Loucy (cell line): ENCODE measurements around the gene ZNF410.
"Not testable (repeated sequence)": the region's sequence is repeated elsewhere in the genome, so short reads cannot be mapped to it uniquely, and the experiment has no call there.

Experiments used
- H2AFZ ChIP-seq: fragments of 200-600 bp; sonication (generic); 2 replicates; pipeline ENCODE4 v1.6.0; 2016; ENCODE audit warnings: antibody characterized with exemption, mild to moderate bottlenecking, low read length, moderate library complexity
- H3F3A ChIP-seq: fragments of 200-600 bp; 2 replicates; pipeline ENCODE4 v1.6.0; 2016; ENCODE audit warnings: antibody characterized with exemption, low read depth, mild to moderate bottlenecking
- H3K27me3 ChIP-seq: fragments of 200-600 bp; sonication (generic); 2 replicates; pipeline ENCODE4 v1.6.1; 2014; ENCODE audit warnings: low read length, mild to moderate bottlenecking; ENCODE audit not compliant: insufficient read depth, poor library complexity, severe bottlenecking
- H3K36me3 ChIP-seq: fragments of 200-600 bp; sonication (generic); 2 replicates; pipeline ENCODE4 v1.6.1; 2016; ENCODE audit warnings: low read length; ENCODE audit not compliant: insufficient read depth
- H3K4me1 ChIP-seq: fragments of 200-600 bp; sonication (generic); 2 replicates; pipeline ENCODE4 v1.5.1; 2014; ENCODE audit warnings: low read length, mild to moderate bottlenecking; ENCODE audit not compliant: insufficient read depth, poor library complexity, severe bottlenecking
- H3K4me2 ChIP-seq: fragments of 200-600 bp; sonication (generic); 2 replicates; pipeline ENCODE4 v1.6.0; 2014; ENCODE audit warnings: antibody characterized with exemption, low read length, low read depth, mild to moderate bottlenecking; ENCODE audit not compliant: poor library complexity, severe bottlenecking
- H3K4me3 ChIP-seq: fragments of 200-600 bp; sonication (generic); 2 replicates; pipeline ENCODE4 v1.5.1; 2014; ENCODE audit warnings: low read length, mild to moderate bottlenecking, mixed read lengths; ENCODE audit not compliant: poor library complexity, severe bottlenecking
- H3K79me2 ChIP-seq: fragments of 200-600 bp; sonication (generic); 2 replicates; pipeline ENCODE4 v1.6.1; 2014; ENCODE audit warnings: low read length; ENCODE audit not compliant: insufficient read depth
- H3K9ac ChIP-seq: fragments of 200-600 bp; sonication (generic); 2 replicates; pipeline ENCODE4 v1.6.0; 2014; ENCODE audit warnings: mild to moderate bottlenecking, low read depth, low read length, moderate library complexity; ENCODE audit not compliant: poor library complexity, severe bottlenecking
- H3K9me2 ChIP-seq: fragments of 200-600 bp; sonication (generic); replicated peaks from 2 replicates; pipeline ENCODE4 v1.6.1; 2016; ENCODE audit warnings: low read depth, low read length, mixed read lengths
- H3K9me3 ChIP-seq: fragments of 200-600 bp; sonication (generic); 2 replicates; pipeline ENCODE4 v1.6.1; 2014; ENCODE audit warnings: mild to moderate bottlenecking, antibody characterized with exemption, low read length, low read depth; ENCODE audit not compliant: insufficient read depth
- H4K20me1 ChIP-seq: fragments of 200-600 bp; sonication (generic); 2 replicates; pipeline ENCODE4 v1.6.0; 2014; ENCODE audit warnings: antibody characterized with exemption, low read length, mild to moderate bottlenecking; ENCODE audit not compliant: insufficient read depth, poor library complexity, severe bottlenecking
- CTCF ChIP-seq: fragments of 200-600 bp; sonication (generic); conservative IDR thresholded peaks from 2 replicates; pipeline ENCODE4 v1.5.1; 2014; ENCODE audit warnings: mild to moderate bottlenecking, antibody characterized with exemption, low read length
- EZH2phosphoT487 ChIP-seq: fragments of 200-600 bp; IDR thresholded peaks from 2 replicates; pipeline ENCODE4 v1.6.1; 2018; ENCODE audit warnings: antibody characterized with exemption, mild to moderate bottlenecking, moderate library complexity, borderline replicate concordance

ZNF410 gene

GRCh38 chr14:73903028-73903427, 16.4 kb downstream of the ZNF410 start:
- Histone ChIP-seq H2AFZ (no peak overlapping the region), H3K9me3 (no peaks in the 10 kb centered on the region), H3K9me2 (no peaks in the 10 kb centered on the region), H3K36me3 (peaks cover 81% of the 10 kb centered on the region), H3K4me2 (no peak overlapping the region), H3K27me3 (no peaks in the 10 kb centered on the region), H3K4me3 (no peak overlapping the region), H3F3A (no peaks in the 10 kb centered on the region), H3K79me2 (no peaks in the 10 kb centered on the region), H4K20me1 (no peaks in the 10 kb centered on the region), H3K9ac (no peak overlapping the region), H3K4me1 (no peaks in the 10 kb centered on the region)
- no peak for TF ChIP-seq EZH2phosphoT487

DNA sequence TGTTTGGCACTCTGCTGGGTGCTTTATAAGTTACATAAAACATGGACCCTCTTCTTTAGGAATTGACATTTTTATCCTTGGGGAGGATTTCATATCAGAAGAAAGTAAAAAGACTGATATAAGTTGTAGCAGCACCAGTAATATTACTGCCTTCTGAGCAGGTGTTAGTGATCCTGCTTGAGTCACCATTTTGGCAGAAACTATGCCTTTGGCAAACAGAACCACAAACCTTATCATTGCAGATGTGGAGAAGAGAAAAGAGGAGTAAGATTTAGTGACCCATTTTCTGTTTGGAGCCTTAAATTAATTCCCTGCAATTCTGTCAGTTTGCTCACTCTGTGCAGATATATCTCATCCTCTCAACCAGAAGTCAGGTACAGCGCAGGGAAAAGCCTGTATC, 23.0 kb downstream of the ZNF410 start:
- H3F3A ChIP-seq, result no peaks in the 10 kb centered on the region
- no peaks in the 10 kb centered on the region for H3K79me2 ChIP-seq
- TF ChIP-seq EZH2phosphoT487 (no peak), CTCF (no peak)
- no peak overlapping the region for H3K9ac ChIP-seq
- no peak overlapping the region for H3K4me3 ChIP-seq
- no peaks in the 10 kb centered on the region for H3K27me3 ChIP-seq
- no peaks in the 10 kb centered on the region for H3K9me3 ChIP-seq
- H3K4me1 ChIP-seq, result no peaks in the 10 kb centered on the region
- no peak overlapping the region for H3K4me2 ChIP-seq
- no peaks in the 10 kb centered on the region for H3K9me2 ChIP-seq
- peaks cover 83% of the 10 kb centered on the region for H3K36me3 ChIP-seq
- H2AFZ ChIP-seq, result no peak overlapping the region
- H4K20me1 ChIP-seq, result no peaks in the 10 kb centered on the region

GRCh38 chr14:73913256-73913655, 26.6 kb downstream of the ZNF410 start:
- H3K4me1 ChIP-seq, result no peaks in the 10 kb centered on the region
- H3K79me2 ChIP-seq, result peaks cover 10% of the 10 kb centered on the region; the same call in 1 of the 2 replicates
- H3K9me2 ChIP-seq, result no peaks in the 10 kb centered on the region
- H3K36me3 ChIP-seq, result peaks cover 65% of the 10 kb centered on the region
- no peak overlapping the region for H2AFZ ChIP-seq
- no peaks in the 10 kb centered on the region for H3F3A ChIP-seq
- H3K4me2 ChIP-seq, result no peak overlapping the region
- H3K4me3 ChIP-seq, result no peak overlapping the region
- no peak for TF ChIP-seq CTCF
- TF ChIP-seq EZH2phosphoT487, result no peak
- H3K27me3 ChIP-seq, result no peaks in the 10 kb centered on the region
- H3K9ac ChIP-seq, result no peak overlapping the region
- no peaks in the 10 kb centered on the region for H4K20me1 ChIP-seq
- H3K9me3 ChIP-seq, result no peaks in the 10 kb centered on the region

DNA sequence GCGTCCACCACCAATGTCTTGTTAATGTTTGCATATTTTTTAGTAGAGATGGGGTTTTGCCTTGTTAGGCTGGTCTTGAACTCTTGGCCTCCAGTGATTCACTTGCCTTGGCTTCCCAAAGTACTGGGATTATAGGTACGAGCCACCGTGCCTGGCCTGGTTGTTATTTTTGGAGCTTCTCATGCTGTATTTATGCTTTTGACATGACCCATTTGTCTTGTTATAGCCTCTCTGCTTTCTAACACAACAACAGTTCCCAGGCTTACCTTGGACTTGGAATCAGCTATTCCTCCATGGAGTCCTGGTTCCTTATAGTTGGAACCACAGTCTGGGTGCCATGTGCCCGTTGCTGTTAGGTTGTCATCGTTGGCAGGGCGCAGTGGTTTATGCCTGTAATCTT, 29.7 kb downstream of the ZNF410 start:
- TF ChIP-seq EZH2phosphoT487 (no peak), CTCF (no peak)
- Histone ChIP-seq H3K9ac (no peak overlapping the region), H4K20me1 (peaks cover 3% of the 10 kb centered on the region), H2AFZ (no peak overlapping the region), H3K4me3 (no peak overlapping the region), H3F3A (no peaks in the 10 kb centered on the region), H3K4me2 (no peak overlapping the region), H3K9me2 (no peaks in the 10 kb centered on the region), H3K27me3 (no peaks in the 10 kb centered on the region), H3K79me2 (peaks cover 10% of the 10 kb centered on the region; the same call in 1 of the 2 replicates), H3K36me3 (peaks cover 64% of the 10 kb centered on the region), H3K9me3 (no peaks in the 10 kb centered on the region), H3K4me1 (no peaks in the 10 kb centered on the region)

DNA sequence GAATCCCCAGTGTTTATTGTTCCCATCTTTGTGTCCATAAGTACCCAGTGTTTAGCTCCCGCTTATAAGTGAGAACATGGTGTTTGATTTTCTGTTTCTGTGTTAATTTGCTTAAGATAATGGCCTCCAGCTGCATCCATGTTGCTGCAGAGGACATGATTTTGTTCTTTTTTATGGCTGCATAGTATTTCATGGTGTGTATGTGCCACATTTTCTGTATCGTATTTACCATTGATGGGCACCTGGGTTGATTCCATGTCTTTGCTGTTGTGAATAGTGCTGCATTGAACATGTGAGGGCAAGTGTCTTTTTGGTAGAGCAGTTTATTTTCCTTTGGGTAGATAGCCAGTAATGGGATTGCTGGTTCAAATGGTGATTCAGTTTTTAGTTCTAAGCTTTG, 32.8 kb downstream of the ZNF410 start:
- peaks cover 70% of the 10 kb centered on the region for H3K36me3 ChIP-seq
- H3K79me2 ChIP-seq, result not testable (repeated sequence)

More for the DNA sequence above, 32.8 kb downstream of the ZNF410 start:
- H3K9me2 ChIP-seq, H3K27me3 ChIP-seq, H4K20me1 ChIP-seq, H3K9ac ChIP-seq, H3F3A ChIP-seq, H3K4me1 ChIP-seq, H3K4me3 ChIP-seq, H3K9me3 ChIP-seq, H2AFZ ChIP-seq, H3K4me2 ChIP-seq: not testable (repeated sequence)
